GM19452 (cell line): Measurements from ENCODE around the gene GPR68.
"Not testable (repeated sequence)": the region's sequence is repeated elsewhere in the genome, so short reads cannot be mapped to it uniquely, and the experiment has no call there.

Source experiments
- ATAC-seq: cut with Tn5 transposase; IDR thresholded peaks from one replicate; pipeline ENCODE4 v1.9.1; 2021; ENCODE audit not compliant: unreplicated experiment

Gene GPR68

GRCh38 chr14:91273273-91273884 is 28.9 kb upstream of the GPR68 start:
- no peak for ATAC-seq

GRCh38 chr14:91272341-91273272 is 28.1 kb upstream of the GPR68 start:
- ATAC-seq, result no peak

GRCh38 chr14:91271639-91272038 is 27.1 kb upstream of the GPR68 start:
- no peak for ATAC-seq

GRCh38 chr14:91270619-91271018 is 26.1 kb upstream of the GPR68 start:
- no peak for ATAC-seq

- no peak for ATAC-seq
Measured at GRCh38 chr14:91270188-91270587, 25.7 kb upstream of the GPR68 start.

- no peak for ATAC-seq
Measured at GRCh38 chr14:91269076-91269991, 24.8 kb upstream of the GPR68 start.

- no peak for ATAC-seq
Measured at GRCh38 chr14:91267965-91268437, 23.5 kb upstream of the GPR68 start.

GRCh38 chr14:91266276-91266675 is 21.8 kb upstream of the GPR68 start:
- ATAC-seq, result not testable (repeated sequence)

- ATAC-seq, result no peak
Measured at GRCh38 chr14:91265404-91265803, 20.9 kb upstream of the GPR68 start.

- ATAC-seq, result no peak
Measured at GRCh38 chr14:91264151-91265150, 19.9 kb upstream of the GPR68 start.

GRCh38 chr14:91263329-91263728 is 18.8 kb upstream of the GPR68 start:
- ATAC-seq, result no peak

GRCh38 chr14:91261986-91262549 is 17.6 kb upstream of the GPR68 start:
- no peak for ATAC-seq

- ATAC-seq, result no peak
Measured at GRCh38 chr14:91261115-91261514, 16.6 kb upstream of the GPR68 start.

GRCh38 chr14:91258876-91259275 is 14.4 kb upstream of the GPR68 start:
- no peak for ATAC-seq

- ATAC-seq, result no peak
Measured at GRCh38 chr14:91258011-91258618, 13.6 kb upstream of the GPR68 start.

- ATAC-seq, result no peak
Measured at GRCh38 chr14:91257328-91258010, 13.0 kb upstream of the GPR68 start.

- no peak for ATAC-seq
Measured at GRCh38 chr14:91256661-91257060, 12.2 kb upstream of the GPR68 start.

GRCh38 chr14:91255026-91255695 is 10.7 kb upstream of the GPR68 start:
- no peak for ATAC-seq
